Measurements from ENCODE around the gene NADSYN1. TPM values are rescaled to one million over a fixed set of nuclear protein-coding genes. Genes with fewer than 3 reads are reported as not detected.

Gene NADSYN1
- total and polyA plus RNA-seq, 10 donors: 68.4 to 137 (median 105) TPM

DNA sequence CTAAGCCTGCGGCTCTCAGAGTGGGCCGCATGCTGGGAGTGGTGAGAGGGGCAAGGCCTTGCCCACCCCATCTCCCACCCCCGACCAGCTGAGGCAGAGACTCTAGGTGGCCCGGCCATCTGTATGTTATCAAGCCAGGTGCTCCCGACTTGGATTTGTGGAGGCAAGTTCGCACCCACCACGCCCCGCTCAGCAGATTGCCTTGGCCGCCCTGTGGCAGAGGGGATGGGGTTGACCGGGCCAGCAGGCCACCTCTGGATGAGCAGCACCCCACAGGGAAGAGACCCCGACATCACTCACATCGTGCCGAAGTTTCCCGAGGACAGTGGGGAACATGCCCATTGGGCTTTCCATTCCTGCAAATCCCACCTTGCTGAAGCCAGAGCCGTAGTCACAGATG is 45.6 kb upstream of the NADSYN1 start:
- no peak for TF ChIP-seq POLR2A (IDR thresholded peaks at IDR 0.05)
- TF ChIP-seq, protein P1, sequence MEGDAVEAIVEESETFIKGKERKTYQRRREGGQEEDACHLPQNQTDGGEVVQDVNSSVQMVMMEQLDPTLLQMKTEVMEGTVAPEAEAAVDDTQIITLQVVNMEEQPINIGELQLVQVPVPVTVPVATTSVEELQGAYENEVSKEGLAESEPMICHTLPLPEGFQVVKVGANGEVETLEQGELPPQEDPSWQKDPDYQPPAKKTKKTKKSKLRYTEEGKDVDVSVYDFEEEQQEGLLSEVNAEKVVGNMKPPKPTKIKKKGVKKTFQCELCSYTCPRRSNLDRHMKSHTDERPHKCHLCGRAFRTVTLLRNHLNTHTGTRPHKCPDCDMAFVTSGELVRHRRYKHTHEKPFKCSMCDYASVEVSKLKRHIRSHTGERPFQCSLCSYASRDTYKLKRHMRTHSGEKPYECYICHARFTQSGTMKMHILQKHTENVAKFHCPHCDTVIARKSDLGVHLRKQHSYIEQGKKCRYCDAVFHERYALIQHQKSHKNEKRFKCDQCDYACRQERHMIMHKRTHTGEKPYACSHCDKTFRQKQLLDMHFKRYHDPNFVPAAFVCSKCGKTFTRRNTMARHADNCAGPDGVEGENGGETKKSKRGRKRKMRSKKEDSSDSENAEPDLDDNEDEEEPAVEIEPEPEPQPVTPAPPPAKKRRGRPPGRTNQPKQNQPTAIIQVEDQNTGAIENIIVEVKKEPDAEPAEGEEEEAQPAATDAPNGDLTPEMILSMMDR (IDR thresholded peaks at IDR 0.05 in 8 of 11, conservative IDR thresholded peaks at IDR 0.05 in 3 of 11): no peak
- TF ChIP-seq POLR2AphosphoS5 (IDR thresholded peaks at IDR 0.05): no peak
- H3K27ac ChIP-seq: no peak overlapping the region
- no peaks in the 10 kb centered on the region for H3K36me3 ChIP-seq
- H3K27me3 ChIP-seq (replicated peaks in 1 of 7): peaks cover 0 to 2% (median 0%) of the 10 kb centered on the region in 7 donors
- 86 to 96% (median 90%) methylated on average over 13 to 15 of the region's 15 CpGs for WGBS, 5 donors
- no peak overlapping the region for H3K4me3 ChIP-seq
- no peaks in the 10 kb centered on the region for H3K4me1 ChIP-seq
- DNase-seq: no peak
- H3K9me3 ChIP-seq: no peaks in the 10 kb centered on the region
- intact Hi-C loops (cut with DNase I; ENCODE audit: low total_unique reads): no loop called here

DNA sequence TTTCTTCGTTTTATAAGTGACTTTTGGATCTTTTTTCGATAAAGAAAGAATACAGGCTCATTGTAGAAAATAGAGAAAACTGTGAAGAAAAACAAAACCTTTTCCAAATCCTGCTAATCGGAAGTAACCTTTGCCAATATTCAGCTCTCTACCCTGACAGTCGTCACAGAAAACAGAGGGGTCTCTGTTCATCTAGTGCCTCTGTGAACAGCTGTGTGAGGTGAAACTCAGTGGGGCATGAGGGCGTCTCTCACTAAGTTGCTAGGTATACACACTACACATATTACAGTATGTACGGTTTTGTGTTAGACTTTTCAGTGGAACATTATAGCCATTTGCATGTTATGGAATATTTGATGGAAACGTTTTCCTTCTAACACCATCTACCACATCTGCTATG is 44.2 kb upstream of the NADSYN1 start:
- 72 to 84% (median 81%) methylated on average over 7 of the region's 7 CpGs for WGBS, 5 donors
- DNase-seq: no peak
- H3K27me3 ChIP-seq (replicated peaks in 1 of 7): peaks cover 0 to 9% (median 0%) of the 10 kb centered on the region in 7 donors
- no peaks in the 10 kb centered on the region for H3K9me3 ChIP-seq
- H3K36me3 ChIP-seq: no peaks in the 10 kb centered on the region
- no peaks in the 10 kb centered on the region for H3K4me1 ChIP-seq
- H3K4me3 ChIP-seq: no peak overlapping the region
- TF ChIP-seq POLR2A (IDR thresholded peaks at IDR 0.05) (no peak), POLR2AphosphoS5 (IDR thresholded peaks at IDR 0.05) (no peak)
- TF ChIP-seq, protein P1 (IDR thresholded peaks at IDR 0.05 in 8 of 11, conservative IDR thresholded peaks at IDR 0.05 in 3 of 11): no peak
- no peak overlapping the region for H3K27ac ChIP-seq
- intact Hi-C loops (cut with DNase I; ENCODE audit: low total_unique reads): no loop called here

DNA sequence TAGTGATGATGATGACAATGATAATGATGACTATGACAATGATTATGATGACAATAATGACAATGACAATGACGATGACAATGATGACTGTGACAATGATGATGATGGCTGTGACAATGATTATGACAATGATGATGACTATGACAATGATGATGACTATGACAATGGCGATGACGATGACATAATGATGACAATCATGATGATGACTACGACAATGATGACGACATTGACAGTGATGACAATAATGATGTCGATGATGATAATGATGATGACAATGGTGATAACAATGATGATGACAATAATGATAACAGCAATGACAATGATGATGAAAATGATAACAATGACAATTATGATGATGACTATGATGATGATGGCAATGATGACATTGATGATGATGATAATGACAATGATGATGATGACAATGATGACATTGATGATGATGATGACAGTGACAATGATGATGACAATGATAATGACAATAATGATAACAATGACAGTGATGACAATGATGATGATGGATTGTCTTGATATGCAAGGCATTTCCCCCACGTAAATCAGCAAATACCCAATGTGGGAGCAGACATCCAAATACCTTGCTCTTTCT is 42.5 kb upstream of the NADSYN1 start:
- H3K4me1 ChIP-seq: no peaks in the 10 kb centered on the region
- WGBS, 5 donors: 80 to 89% (median 81%) methylated on average over 7 of the region's 7 CpGs
- no peak for DNase-seq
- no peaks in the 10 kb centered on the region for H3K36me3 ChIP-seq
- no peak for TF ChIP-seq POLR2A (IDR thresholded peaks at IDR 0.05)
- no peak for TF ChIP-seq POLR2AphosphoS5 (IDR thresholded peaks at IDR 0.05)
- TF ChIP-seq, protein P1 (IDR thresholded peaks at IDR 0.05 in 8 of 11, conservative IDR thresholded peaks at IDR 0.05 in 3 of 11): no peak
- no peak overlapping the region for H3K4me3 ChIP-seq
- intact Hi-C loops (cut with DNase I; ENCODE audit: low total_unique reads): no loop called here
- no peak overlapping the region for H3K27ac ChIP-seq
- no peaks in the 10 kb centered on the region for H3K9me3 ChIP-seq
- peaks cover 0 to 9% (median 0%) of the 10 kb centered on the region in 7 donors for H3K27me3 ChIP-seq (replicated peaks in 1 of 7)

DNA sequence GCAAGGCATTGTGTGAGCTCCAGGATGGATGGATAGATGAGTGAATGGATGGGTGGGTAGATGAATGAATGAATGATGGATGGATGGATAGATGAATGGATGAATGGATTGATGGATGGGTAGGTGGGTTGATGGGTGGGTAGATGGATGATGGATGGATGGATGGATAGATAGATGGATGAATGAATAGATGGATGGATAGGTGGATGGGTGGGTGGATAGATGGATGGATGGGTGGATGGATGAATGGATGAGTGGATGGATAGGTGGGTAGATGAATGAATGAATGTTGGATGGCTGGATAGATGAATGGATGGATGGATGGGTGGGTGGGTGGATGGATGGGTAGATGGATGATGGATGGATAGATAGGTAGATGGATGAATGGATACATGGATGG is 38.4 kb upstream of the NADSYN1 start:
- H3K9me3 ChIP-seq: no peaks in the 10 kb centered on the region
- H3K27ac ChIP-seq: no peak overlapping the region
- peaks cover 0 to 9% (median 0%) of the 10 kb centered on the region in 7 donors for H3K27me3 ChIP-seq (replicated peaks in 1 of 7)

More for the DNA sequence above, 38.4 kb upstream of the NADSYN1 start:
- no peak overlapping the region for H3K4me3 ChIP-seq
- TF ChIP-seq POLR2AphosphoS5 (IDR thresholded peaks at IDR 0.05) (no peak), POLR2A (IDR thresholded peaks at IDR 0.05) (no peak)
- TF ChIP-seq, protein P1 (IDR thresholded peaks at IDR 0.05 in 8 of 11, conservative IDR thresholded peaks at IDR 0.05 in 3 of 11): no peak
- H3K4me1 ChIP-seq: peaks cover 0 to 14% (median 9%) of the 10 kb centered on the region in 6 donors
- no peaks in the 10 kb centered on the region for H3K36me3 ChIP-seq
- no peak for DNase-seq
- intact Hi-C loops (cut with DNase I; ENCODE audit: low total_unique reads): no loop called here

All from spleen (tissue), 11 donors.